DOHH2 (cell line): ENCODE results near the gene ACTN4.

ENCODE experiments used
- H3F3A ChIP-seq: fragments of 200-600 bp; sonication (generic), shearing (Covaris generic); 2 replicates; pipeline ENCODE4 v1.6.0; 2016; ENCODE audit warnings: antibody characterized with exemption, mild to moderate bottlenecking; ENCODE audit not compliant: control insufficient read depth, insufficient read depth
- H3K27ac ChIP-seq: fragments of 200-600 bp; sonication (generic); 2 replicates; pipeline ENCODE4 v1.5.1; 2014; ENCODE audit warnings: low read depth, mild to moderate bottlenecking, low read length, moderate library complexity
- H3K27me3 ChIP-seq: fragments of 200-600 bp; sonication (generic); 2 replicates; pipeline ENCODE4 v1.6.1; 2014; ENCODE audit warnings: mild to moderate bottlenecking, low read length, mixed read lengths; ENCODE audit not compliant: control insufficient read depth
- H3K36me3 ChIP-seq: fragments of 200-600 bp; sonication (generic); 2 replicates; pipeline ENCODE4 v1.6.1; 2014; ENCODE audit warnings: mild to moderate bottlenecking, low read length, moderate library complexity, mixed read lengths; ENCODE audit not compliant: control insufficient read depth
- H3K4me1 ChIP-seq: fragments of 200-600 bp; sonication (generic); 2 replicates; pipeline ENCODE4 v1.6.1; 2014; ENCODE audit warnings: mild to moderate bottlenecking, low read length, mixed read lengths; ENCODE audit not compliant: control insufficient read depth
- H3K4me2 ChIP-seq: fragments of 200-600 bp; sonication (generic); 2 replicates; pipeline ENCODE4 v1.6.0; 2014; ENCODE audit warnings: mild to moderate bottlenecking, low read length, moderate library complexity
- H3K4me3 ChIP-seq: fragments of 200-600 bp; sonication (generic); 2 replicates; pipeline ENCODE4 v1.5.1; 2014; ENCODE audit warnings: mild to moderate bottlenecking, low read length, mixed read lengths
- H3K79me2 ChIP-seq: fragments of 200-600 bp; sonication (generic); 2 replicates; pipeline ENCODE4 v1.6.1; 2014; ENCODE audit warnings: mild to moderate bottlenecking, low read length, mixed read lengths; ENCODE audit not compliant: control insufficient read depth
- H3K9me2 ChIP-seq: fragments of 200-600 bp; sonication (generic); replicated peaks from 2 replicates; pipeline ENCODE4 v1.6.1; 2014; ENCODE audit warnings: mild to moderate bottlenecking, low read length, mixed read lengths; ENCODE audit not compliant: control insufficient read depth
- H3K9me3 ChIP-seq: fragments of 200-600 bp; sonication (generic); 2 replicates; pipeline ENCODE4 v1.6.1; 2014; ENCODE audit warnings: antibody characterized with exemption, low read length, mixed read lengths; ENCODE audit not compliant: control insufficient read depth, insufficient read depth
- H4K20me1 ChIP-seq: fragments of 200-600 bp; sonication (generic); 2 replicates; pipeline ENCODE4 v1.6.0; 2014; ENCODE audit warnings: low read depth, mild to moderate bottlenecking, antibody characterized with exemption, low read length, moderate library complexity; ENCODE audit not compliant: control insufficient read depth, insufficient read depth
- EZH2phosphoT487 ChIP-seq: fragments of 200-600 bp; sonication (generic); IDR thresholded peaks from 2 replicates; pipeline ENCODE4 v1.6.1; 2017; ENCODE audit warnings: borderline replicate concordance, mild to moderate bottlenecking, antibody characterized with exemption, low read length, moderate library complexity, mixed read lengths
- TF ChIP-seq, protein P1 (sequence below): fragments of 200-600 bp; sonication (generic); IDR thresholded peaks from one replicate; pipeline ENCODE4 v1.5.1; 2014; ENCODE audit warnings: antibody characterized with exemption, mild to moderate bottlenecking, low read depth, low read length; ENCODE audit not compliant: poor library complexity, severe bottlenecking

Gene ACTN4

DNA sequence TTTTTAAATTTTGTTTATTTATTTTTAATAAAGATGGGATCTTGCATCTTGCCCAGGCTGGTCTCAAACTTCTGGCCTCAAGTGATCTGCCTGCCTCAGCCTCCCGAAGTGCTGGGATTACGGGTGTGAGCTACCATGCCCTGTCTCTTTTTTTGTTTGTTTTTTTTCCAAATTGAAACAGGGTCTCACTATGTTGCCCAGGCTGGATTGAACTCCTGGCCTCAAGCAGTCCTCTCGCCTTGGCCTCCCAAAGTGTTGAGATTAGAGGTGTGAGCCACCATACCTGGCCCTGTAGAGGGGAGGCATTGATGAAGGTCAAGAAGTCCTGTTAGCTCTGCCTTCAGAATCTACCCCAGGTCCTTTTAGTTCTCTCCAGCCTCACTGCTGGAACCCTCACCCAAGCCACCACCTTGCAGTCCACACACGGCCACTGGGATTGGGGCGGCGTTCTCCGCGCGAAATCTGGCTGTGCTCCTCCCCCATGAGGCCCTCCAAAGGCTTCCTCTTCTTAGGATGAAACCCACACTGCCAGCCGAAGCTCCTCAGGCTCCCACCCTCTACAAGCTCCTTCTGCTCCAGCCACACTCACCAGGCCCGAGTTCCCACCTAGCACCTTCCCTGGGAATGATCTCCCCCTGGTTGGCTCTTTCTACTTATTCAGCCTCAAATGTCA lies 34.9 kb downstream of the ACTN4 start:
- Histone ChIP-seq H3K4me2 (no peak overlapping the region), H3F3A (no peaks in the 10 kb centered on the region), H3K9me2 (no peaks in the 10 kb centered on the region), H3K36me3 (peaks cover 10% of the 10 kb centered on the region; the same call in 1 of the 2 replicates), H3K4me1 (peaks cover 28% of the 10 kb centered on the region), H4K20me1 (peaks cover 21% of the 10 kb centered on the region), H3K4me3 (no peak overlapping the region), H3K79me2 (peaks cover 97% of the 10 kb centered on the region), H3K9me3 (no peaks in the 10 kb centered on the region), H3K27me3 (no peaks in the 10 kb centered on the region), H3K27ac (no peak overlapping the region)
- TF ChIP-seq, protein P1, sequence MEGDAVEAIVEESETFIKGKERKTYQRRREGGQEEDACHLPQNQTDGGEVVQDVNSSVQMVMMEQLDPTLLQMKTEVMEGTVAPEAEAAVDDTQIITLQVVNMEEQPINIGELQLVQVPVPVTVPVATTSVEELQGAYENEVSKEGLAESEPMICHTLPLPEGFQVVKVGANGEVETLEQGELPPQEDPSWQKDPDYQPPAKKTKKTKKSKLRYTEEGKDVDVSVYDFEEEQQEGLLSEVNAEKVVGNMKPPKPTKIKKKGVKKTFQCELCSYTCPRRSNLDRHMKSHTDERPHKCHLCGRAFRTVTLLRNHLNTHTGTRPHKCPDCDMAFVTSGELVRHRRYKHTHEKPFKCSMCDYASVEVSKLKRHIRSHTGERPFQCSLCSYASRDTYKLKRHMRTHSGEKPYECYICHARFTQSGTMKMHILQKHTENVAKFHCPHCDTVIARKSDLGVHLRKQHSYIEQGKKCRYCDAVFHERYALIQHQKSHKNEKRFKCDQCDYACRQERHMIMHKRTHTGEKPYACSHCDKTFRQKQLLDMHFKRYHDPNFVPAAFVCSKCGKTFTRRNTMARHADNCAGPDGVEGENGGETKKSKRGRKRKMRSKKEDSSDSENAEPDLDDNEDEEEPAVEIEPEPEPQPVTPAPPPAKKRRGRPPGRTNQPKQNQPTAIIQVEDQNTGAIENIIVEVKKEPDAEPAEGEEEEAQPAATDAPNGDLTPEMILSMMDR, result no peak
- no peak for TF ChIP-seq EZH2phosphoT487

DNA sequence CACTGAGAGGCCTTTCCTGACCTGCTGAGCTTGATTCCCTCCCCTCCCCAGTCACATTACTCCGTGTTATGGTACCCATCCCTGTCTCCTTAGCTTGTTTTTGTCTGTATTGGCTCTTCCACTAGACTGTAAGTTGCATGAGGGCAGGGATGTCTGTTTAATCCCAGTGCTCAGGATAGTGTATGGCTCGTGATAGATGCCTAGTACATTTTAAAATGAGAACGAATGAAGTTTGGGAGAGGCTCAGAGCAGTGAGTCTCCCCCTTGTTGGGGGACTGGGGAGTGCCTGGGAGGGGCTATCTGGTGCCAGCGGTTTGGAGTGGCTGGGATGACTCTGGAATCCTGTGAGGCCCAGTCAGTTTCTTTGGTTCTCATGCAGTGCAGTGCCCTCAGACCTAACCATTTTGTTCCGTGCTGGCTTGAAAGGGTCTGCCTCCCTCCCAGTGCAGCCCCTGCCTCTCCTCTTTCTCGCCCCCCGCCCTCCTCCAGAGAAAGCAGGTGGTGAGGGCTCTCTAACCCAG lies 35.5 kb downstream of the ACTN4 start:
- H3K9me3 ChIP-seq, result no peaks in the 10 kb centered on the region
- no peaks in the 10 kb centered on the region for H3K27me3 ChIP-seq
- H3K36me3 ChIP-seq, result peaks cover 10% of the 10 kb centered on the region; the same call in 1 of the 2 replicates
- no peaks in the 10 kb centered on the region for H3K9me2 ChIP-seq
- TF ChIP-seq EZH2phosphoT487, result no peak
- TF ChIP-seq, protein P1, result no peak
- peaks cover 22% of the 10 kb centered on the region for H3K4me1 ChIP-seq
- no peaks in the 10 kb centered on the region for H3F3A ChIP-seq
- H3K4me3 ChIP-seq, result no peak overlapping the region
- no peak overlapping the region for H3K27ac ChIP-seq
- H3K4me2 ChIP-seq, result no peak overlapping the region
- peaks cover 19% of the 10 kb centered on the region for H4K20me1 ChIP-seq
- H3K79me2 ChIP-seq, result peaks cover 97% of the 10 kb centered on the region

DNA sequence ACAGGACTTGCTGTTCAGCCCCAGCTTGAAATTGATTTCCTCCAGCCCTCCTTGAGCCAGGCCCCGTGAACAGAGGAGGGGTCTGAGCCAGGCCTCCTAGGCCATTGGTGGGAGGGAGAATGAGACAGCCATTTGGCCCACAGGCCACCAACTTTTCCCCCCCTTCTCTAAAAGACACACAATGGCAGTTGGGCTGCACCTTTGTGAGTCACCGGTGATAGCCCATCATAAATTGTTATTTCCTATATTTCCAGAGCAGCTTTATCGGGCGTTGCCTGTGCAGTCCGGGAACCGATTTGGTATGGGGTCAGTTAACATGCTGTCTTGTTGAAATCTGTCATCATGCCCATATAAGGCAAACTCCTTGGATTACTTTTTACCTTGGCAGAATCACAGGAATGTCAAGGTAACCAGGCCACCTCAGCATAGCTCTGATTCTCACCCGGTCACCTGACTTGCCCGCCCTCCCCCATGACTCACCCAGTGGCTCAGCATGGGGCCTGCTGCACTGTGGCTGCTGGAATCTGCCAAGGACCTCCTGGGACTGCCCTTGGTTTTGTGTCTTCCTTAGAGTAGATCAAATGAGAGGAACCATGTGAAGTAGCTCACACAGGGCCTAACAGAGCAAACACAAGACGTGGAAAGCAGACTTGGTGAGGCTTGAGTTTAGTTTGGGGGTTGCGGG lies 36.1 kb downstream of the ACTN4 start:
- Histone ChIP-seq H4K20me1 (peaks cover 15% of the 10 kb centered on the region), H3K27ac (no peak overlapping the region), H3K4me1 (peaks cover 15% of the 10 kb centered on the region), H3K79me2 (peaks cover 97% of the 10 kb centered on the region), H3K4me2 (no peak overlapping the region), H3K9me3 (no peaks in the 10 kb centered on the region), H3F3A (no peaks in the 10 kb centered on the region), H3K4me3 (no peak overlapping the region), H3K27me3 (no peaks in the 10 kb centered on the region), H3K36me3 (peaks cover 8% of the 10 kb centered on the region; the same call in 1 of the 2 replicates), H3K9me2 (no peaks in the 10 kb centered on the region)
- TF ChIP-seq EZH2phosphoT487, result no peak
- TF ChIP-seq, protein P1, result no peak
